Adrenal gland (tissue), 12 donors: ENCODE measurements around the gene FKRP. TPM values are rescaled to one million over a fixed set of nuclear protein-coding genes. Genes with fewer than 3 reads are reported as not detected.

Experiments
- DNase-seq, 7 donors: peaks; one replicate each; pipeline ENCODE4 v3.0.0-alpha.2; 2019 to 2020
- H3K27ac ChIP-seq, 5 donors: fragments of 200-600 bp; sonication (generic) in 4 of 5; 1 replicate in 3 of 5; 2 replicates in 2 of 5; pipeline versions ENCODE4 v1.5.1 to v1.8.0; 2016 to 2020; ENCODE audit warnings: mild to moderate bottlenecking in 1 of 5
- H3K27me3 ChIP-seq: fragments of 200-600 bp; 2 replicates; pipeline ENCODE4 v1.8.0; 2021
- H3K36me3 ChIP-seq, 2 donors: fragments of 200-600 bp; replicated peaks in 1 of 2; 1 replicate in 1 of 2; 2 replicates in 1 of 2; pipeline versions ENCODE4 v1.5.1 to v1.8.0; 2018 to 2022
- H3K4me1 ChIP-seq, 2 donors: fragments of 200-600 bp; replicated peaks in 1 of 2; 1 replicate in 1 of 2; 2 replicates in 1 of 2; pipeline versions ENCODE4 v1.5.1 to v1.8.0; 2018 to 2021
- H3K4me3 ChIP-seq, 4 donors: fragments of 200-600 bp; sonication (generic) in 3 of 4; one replicate each; pipeline ENCODE4 v1.5.1; 2016 to 2018
- H3K9me3 ChIP-seq, 3 donors: fragments of 200-600 bp; sonication (generic) in 1 of 3; replicated peaks in 1 of 3; 1 replicate in 2 of 3; 2 replicates in 1 of 3; pipeline versions ENCODE4 v1.5.1 to v1.8.0; 2016 to 2021
- POLR2A ChIP-seq, 2 donors: fragments of 450-650 bp; IDR thresholded peaks; one replicate each; pipeline ENCODE4 v1.6.1; 2017; ENCODE audit warnings: antibody characterized with exemption in 2 of 2, mild to moderate bottlenecking in 2 of 2, moderate library complexity in 1 of 2
- WGBS, 4 donors: extraction: QIAGEN DNeasy Blood & Tissue Kit in 2 of 4; methylation state at CpG; one replicate each; pipeline versions ENCODE4 v1.1.5 to v1.1.7; 2013 to 2017; 5-methylcytosine and 5-hydroxymethylcytosine counted together
- intact Hi-C, 2 donors: fragments of 100-400 bp; cut with DNase I; formaldehyde crosslinking; loops; one replicate each; pipeline versions ENCODE4 v1.14.1 to v1.15.0; 2022 to 2023
- polyA plus RNA-seq, 3 donors: library from polyadenylated mRNA; stranded (reverse); fragments of 200-250 nt in 2 of 3; fragments of 350-450 nt in 1 of 3; fragmentation: Illumina TruSeq in 1 of 3; extraction: RNeasy Lipid Tissue Mini Kit (QIAGEN cat#74804) in 1 of 3; gene quantifications; one replicate each; pipeline ENCODE4 v1.2.3, GENCODE V29; 2013 to 2014
- total RNA-seq, 9 donors: library from RNA; depleted of rRNA in 4 of 9; stranded (reverse); fragments of >200 nt in 4 of 9; fragments of 120-200 nt in 1 of 9; fragmentation: NEBNext Ultra II Directional in 1 of 9; extraction: Animal tissue kit (Norgen Biotek cat#: 25700) in 1 of 9; gene quantifications; one replicate each; pipeline versions ENCODE4 v1.1.0 to v1.2.4, GENCODE V29; 2013 to 2023
- TF ChIP-seq, protein P1 (sequence below), 6 experiments: fragments of 450-650 bp in 4 of 6; fragments of 200-600 bp in 2 of 6; sonication (generic) in 1 of 6; IDR thresholded peaks; 1 replicate in 5 of 6; 2 replicates in 1 of 6; pipeline versions ENCODE4 v1.5.1 to v1.8.0; 2016 to 2021; ENCODE audit warnings: antibody characterized with exemption in 6 of 6, mild to moderate bottlenecking in 2 of 6, moderate library complexity in 1 of 6
- donor health status: healthy with polysubstance abuse.
- donor health status: Bipolar disorder and iron deficiency.
- donor health status: DM: yes; HTN: yes; CAD: no.
- donor health status: DM: no; HTN: no; CAD: no.
- donor health status: DM: no; HTN: no; CAD: no.
- donor health status: DM: yes; HTN: yes; CAD: no.

The FKRP gene
- total and polyA plus RNA-seq, 12 donors, result 5.5 to 31.2 (median 16.7) TPM

DNA sequence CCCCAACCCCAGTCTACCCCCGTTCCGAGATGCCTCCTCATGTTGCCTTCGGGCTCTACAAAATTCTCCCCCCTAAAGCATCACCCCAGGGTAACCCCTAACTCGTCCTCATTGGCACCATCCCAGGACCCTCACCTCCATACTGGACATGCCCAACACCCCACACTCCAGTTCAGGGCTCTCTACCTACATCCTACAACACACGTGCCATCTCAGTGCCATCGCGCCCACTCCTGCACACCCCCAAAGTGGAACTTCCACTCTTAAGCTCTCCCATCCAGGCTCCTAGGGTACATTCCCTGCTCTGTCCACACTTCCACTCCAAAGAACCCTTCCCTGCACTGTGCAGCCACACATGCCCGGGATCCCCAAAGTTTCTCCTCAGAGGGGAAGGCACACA lies 827 bp upstream of the FKRP start:
- intact Hi-C loops, result no loop called here
- no peak for DNase-seq
- 15 to 24% (median 19%) methylated on average over 8 of the region's 8 CpGs for WGBS, 4 donors
- peaks cover 0 to 6% of the 10 kb centered on the region in 2 donors for H3K36me3 ChIP-seq
- no peak overlapping the region for H3K27ac ChIP-seq
- H3K4me1 ChIP-seq, result peaks cover 10 to 46% of the 10 kb centered on the region in 2 donors
- H3K9me3 ChIP-seq, result no peaks in the 10 kb centered on the region
- TF ChIP-seq, protein P1, sequence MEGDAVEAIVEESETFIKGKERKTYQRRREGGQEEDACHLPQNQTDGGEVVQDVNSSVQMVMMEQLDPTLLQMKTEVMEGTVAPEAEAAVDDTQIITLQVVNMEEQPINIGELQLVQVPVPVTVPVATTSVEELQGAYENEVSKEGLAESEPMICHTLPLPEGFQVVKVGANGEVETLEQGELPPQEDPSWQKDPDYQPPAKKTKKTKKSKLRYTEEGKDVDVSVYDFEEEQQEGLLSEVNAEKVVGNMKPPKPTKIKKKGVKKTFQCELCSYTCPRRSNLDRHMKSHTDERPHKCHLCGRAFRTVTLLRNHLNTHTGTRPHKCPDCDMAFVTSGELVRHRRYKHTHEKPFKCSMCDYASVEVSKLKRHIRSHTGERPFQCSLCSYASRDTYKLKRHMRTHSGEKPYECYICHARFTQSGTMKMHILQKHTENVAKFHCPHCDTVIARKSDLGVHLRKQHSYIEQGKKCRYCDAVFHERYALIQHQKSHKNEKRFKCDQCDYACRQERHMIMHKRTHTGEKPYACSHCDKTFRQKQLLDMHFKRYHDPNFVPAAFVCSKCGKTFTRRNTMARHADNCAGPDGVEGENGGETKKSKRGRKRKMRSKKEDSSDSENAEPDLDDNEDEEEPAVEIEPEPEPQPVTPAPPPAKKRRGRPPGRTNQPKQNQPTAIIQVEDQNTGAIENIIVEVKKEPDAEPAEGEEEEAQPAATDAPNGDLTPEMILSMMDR (IDR thresholded peaks at IDR 0.05), result no peak
- no peak for TF ChIP-seq POLR2A (IDR thresholded peaks at IDR 0.05)
- H3K4me3 ChIP-seq, result peak overlapping the region in 3 of 4 donors; percentile 38 to 100 (median 97)
- no peaks in the 10 kb centered on the region for H3K27me3 ChIP-seq

DNA sequence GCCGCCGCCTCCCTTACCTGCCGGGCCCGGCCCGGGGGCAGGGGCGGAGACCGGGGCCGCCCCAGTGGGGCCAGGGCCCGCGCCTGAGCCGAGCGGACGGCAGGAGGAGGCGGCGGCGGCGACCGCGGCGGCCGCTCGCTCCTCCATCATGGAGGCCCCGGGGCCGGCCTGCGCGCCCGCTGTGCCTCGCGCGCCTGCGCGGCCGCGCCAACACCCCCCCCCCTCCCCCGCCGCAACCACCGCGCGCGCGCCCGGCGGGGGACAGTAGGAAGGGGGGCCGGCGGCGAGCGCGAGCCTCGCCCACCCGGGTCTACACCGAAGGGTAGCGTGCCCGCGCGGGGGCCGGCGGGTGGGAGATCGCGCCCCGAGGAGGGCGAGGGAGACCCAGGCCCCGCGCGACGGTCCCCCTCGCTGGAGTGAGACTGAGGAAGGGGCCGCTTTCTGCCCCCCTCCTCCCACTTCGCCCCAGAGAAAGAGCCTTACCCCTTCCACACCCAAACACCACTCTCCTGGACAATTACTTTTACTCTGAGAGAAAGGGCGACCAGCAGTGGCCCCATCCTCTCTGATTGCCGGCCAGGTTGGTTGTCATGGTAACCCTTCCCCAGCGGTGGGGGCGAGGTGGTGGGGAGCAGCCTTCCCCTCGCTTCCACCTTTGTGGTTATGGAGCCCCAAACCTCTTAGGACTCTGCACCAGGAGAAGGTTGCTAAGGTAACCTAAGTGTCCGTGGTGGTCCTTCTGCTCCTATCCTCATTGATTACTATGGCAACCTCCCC lies 612 bp downstream of the FKRP start, which contains the start of gene STRN4:
Gene STRN4 (minus strand): TSS at position 170 of the 777 bp plus-strand sequence. CDS start 20 bp downstream, at position 150.
- intact Hi-C loops, result no loop called here
- TF ChIP-seq, protein P1 (IDR thresholded peaks at IDR 0.05), result no peak
- peak; percentile 20 to 65 for TF ChIP-seq POLR2A (IDR thresholded peaks at IDR 0.05)
- 0 to 2% (median 1%) methylated on average over 6 to 65 of the region's 74 CpGs for WGBS, 4 donors
- DNase-seq, result peak in 1 of 7 donors; percentile 44
- Histone ChIP-seq H3K27ac (peak within 1 kb of the TSS in 3 of 5 donors; percentile 80 to 91 (median 89)), H3K4me1 (peaks cover 10 to 43% of the 10 kb centered on the region in 2 donors), H3K36me3 (peaks cover 0 to 14% of the 10 kb centered on the region in 2 donors), H3K4me3 (peak within 1 kb of the TSS in 3 of 4 donors; percentile 38 to 100 (median 97)), H3K9me3 (no peaks in the 10 kb centered on the region), H3K27me3 (no peaks in the 10 kb centered on the region)

DNA sequence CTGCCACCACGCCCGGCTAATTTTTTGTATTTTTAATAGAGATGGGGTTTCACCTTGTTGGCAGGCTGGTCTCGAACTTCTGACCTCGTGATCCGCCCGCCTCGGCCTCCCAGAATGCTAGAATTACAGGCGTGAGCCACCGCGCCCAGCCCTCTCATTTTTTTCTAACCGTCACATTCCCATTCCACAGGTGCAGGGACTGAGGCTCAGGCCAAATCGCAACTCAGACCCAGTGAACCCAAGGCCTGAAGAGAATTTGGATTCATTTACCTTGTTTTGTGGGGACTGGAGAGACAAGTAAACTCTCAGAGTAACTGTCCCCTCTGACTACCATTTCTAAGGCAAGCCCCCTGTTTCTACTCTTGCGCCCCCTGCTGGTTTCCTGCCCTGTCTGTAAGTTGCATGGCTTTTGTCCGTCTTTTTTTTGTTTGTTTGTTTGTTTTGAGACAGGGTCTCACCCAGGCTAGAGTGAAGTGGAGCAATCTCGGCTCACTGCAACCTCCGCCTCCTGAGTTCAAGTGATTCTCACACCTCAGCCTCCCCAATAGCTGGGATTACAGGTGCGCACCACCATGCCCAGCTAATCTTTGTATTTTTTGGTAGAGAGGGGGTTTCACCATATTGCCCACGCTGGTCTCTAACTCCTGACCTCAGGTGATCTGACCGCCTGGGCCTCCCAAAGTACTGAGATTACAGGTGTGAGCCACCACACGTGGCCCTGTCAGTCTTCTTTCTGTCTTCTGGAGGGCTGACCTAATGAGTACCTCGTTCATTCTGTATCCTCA lies 2.7 kb downstream of the FKRP start:
- peak; percentile 64 to 83 (median 78) for DNase-seq
- 84 to 85% (median 84%) methylated on average over 21 of the region's 21 CpGs for WGBS, 4 donors

More for the DNA sequence above, 2.7 kb downstream of the FKRP start:
- H3K36me3 ChIP-seq, result peaks cover 0 to 14% of the 10 kb centered on the region in 2 donors
- no peaks in the 10 kb centered on the region for H3K27me3 ChIP-seq
- H3K4me1 ChIP-seq, result peaks cover 10 to 25% of the 10 kb centered on the region in 2 donors
- no peaks in the 10 kb centered on the region for H3K9me3 ChIP-seq
- TF ChIP-seq POLR2A (IDR thresholded peaks at IDR 0.05), result no peak
- TF ChIP-seq, protein P1 (IDR thresholded peaks at IDR 0.05), result peak; percentile 56 to 80 (median 74)
- no peak overlapping the region for H3K4me3 ChIP-seq
- intact Hi-C loops, result no loop called here
- H3K27ac ChIP-seq, result no peak overlapping the region
